Muscle of leg (tissue), 11 donors: ENCODE data around the gene TOR3A. TPM values are rescaled to one million over a fixed set of nuclear protein-coding genes. Genes with fewer than 3 reads are reported as not detected.

Experiments
- DNase-seq: peaks from one replicate; pipeline ENCODE4 v3.0.0; 2013
- H3K27ac ChIP-seq: one replicate; pipeline ENCODE4 v1.5.1; 2013; ENCODE audit warnings: mild to moderate bottlenecking, low read length, control low read depth
- H3K27me3 ChIP-seq: one replicate; pipeline ENCODE4 v1.6.1; 2013; ENCODE audit warnings: low read length; ENCODE audit not compliant: control insufficient read depth, insufficient read depth
- H3K36me3 ChIP-seq: one replicate; pipeline ENCODE4 v1.6.1; 2013; ENCODE audit warnings: low read length; ENCODE audit not compliant: control insufficient read depth, insufficient read depth
- H3K4me1 ChIP-seq: one replicate; pipeline ENCODE4 v1.6.1; 2013; ENCODE audit warnings: low read length; ENCODE audit not compliant: control insufficient read depth, insufficient read depth
- H3K4me3 ChIP-seq: one replicate; pipeline ENCODE4 v1.5.1; 2013; ENCODE audit warnings: low read length, control low read depth
- H3K9me3 ChIP-seq: replicated peaks from 2 replicates; pipeline ENCODE4 v1.6.1; 2013; ENCODE audit warnings: low read depth, low read length; ENCODE audit not compliant: control insufficient read depth
- WGBS: methylation state at CpG from one replicate; pipeline ENCODE4 v1.1.5; 2013; ENCODE audit warnings: missing lambda C conversion rate; ENCODE audit not compliant: insufficient coverage; 5-methylcytosine and 5-hydroxymethylcytosine counted together
- polyA plus RNA-seq, 8 donors: library from polyadenylated mRNA; unstranded; fragments of 120-200 nt; gene quantifications; one replicate each; pipeline versions ENCODE4 v1.2.1 to v1.2.3, GENCODE V29; 2013; ENCODE audit warnings: inconsistent platforms in 1 of 8, low replicate concordance in 1 of 8; ENCODE audit not compliant: insufficient read length in 8 of 8, insufficient read depth in 1 of 8
- total RNA-seq: library from RNA; stranded (reverse); fragments of 120-200 nt; gene quantifications from one replicate; pipeline ENCODE4 v1.2.4, GENCODE V29; 2013

TOR3A gene
- total and polyA plus RNA-seq, 9 donors: 10.3 to 19.6 (median 16.7) TPM

- WGBS: no CpG with 5 or more reads among the region's 1 CpG
- DNase-seq: no peak
- H3K27me3 ChIP-seq: no peaks in the 10 kb centered on the region
- no peak overlapping the region for H3K27ac ChIP-seq
- H3K9me3 ChIP-seq: no peaks in the 10 kb centered on the region
- peaks cover 4% of the 10 kb centered on the region for H3K4me1 ChIP-seq
- no peak overlapping the region for H3K4me3 ChIP-seq
- peaks cover 29% of the 10 kb centered on the region for H3K36me3 ChIP-seq
These were observed 22.1 kb downstream of the TOR3A start for GRCh38 chr1:179103999-179104398.

- H3K9me3 ChIP-seq: no peaks in the 10 kb centered on the region
- H3K27ac ChIP-seq: no peak overlapping the region
- H3K36me3 ChIP-seq: peaks cover 32% of the 10 kb centered on the region
- no peak for DNase-seq
- peaks cover 4% of the 10 kb centered on the region for H3K4me1 ChIP-seq
- 100% methylated on average over 2 of the region's 3 CpGs for WGBS
- H3K27me3 ChIP-seq: no peaks in the 10 kb centered on the region
- no peak overlapping the region for H3K4me3 ChIP-seq
These were observed 22.9 kb downstream of the TOR3A start for GRCh38 chr1:179104611-179105250.

- Histone ChIP-seq H3K4me3 (no peak overlapping the region), H3K27ac (no peak overlapping the region), H3K27me3 (no peaks in the 10 kb centered on the region), H3K36me3 (peaks cover 38% of the 10 kb centered on the region), H3K4me1 (peaks cover 4% of the 10 kb centered on the region), H3K9me3 (no peaks in the 10 kb centered on the region)
- DNase-seq: no peak
- WGBS: 43% methylated on average over 3 of the region's 7 CpGs
These were observed 23.5 kb downstream of the TOR3A start for GRCh38 chr1:179105393-179105792.

GRCh38 chr1:179107706-179108629, 26.1 kb downstream of the TOR3A start:
- H3K36me3 ChIP-seq: peaks cover 50% of the 10 kb centered on the region
- H3K4me3 ChIP-seq: no peak overlapping the region
- no peak overlapping the region for H3K27ac ChIP-seq
- DNase-seq: no peak
- WGBS: 78% methylated on average over 9 of the region's 15 CpGs
- peaks cover 4% of the 10 kb centered on the region for H3K4me1 ChIP-seq
- H3K27me3 ChIP-seq: no peaks in the 10 kb centered on the region
- no peaks in the 10 kb centered on the region for H3K9me3 ChIP-seq

GRCh38 chr1:179108644-179109043, 26.8 kb downstream of the TOR3A start:
- H3K27me3 ChIP-seq: no peaks in the 10 kb centered on the region
- no CpG with 5 or more reads among the region's 2 CpGs for WGBS
- no peak overlapping the region for H3K27ac ChIP-seq
- no peaks in the 10 kb centered on the region for H3K9me3 ChIP-seq
- H3K36me3 ChIP-seq: peaks cover 51% of the 10 kb centered on the region
- no peak overlapping the region for H3K4me3 ChIP-seq
- H3K4me1 ChIP-seq: peaks cover 4% of the 10 kb centered on the region
- no peak for DNase-seq

GRCh38 chr1:179115181-179115580, 33.3 kb downstream of the TOR3A start:
- no peaks in the 10 kb centered on the region for H3K4me1 ChIP-seq
- WGBS: no CpG with 5 or more reads among the region's 3 CpGs
- no peaks in the 10 kb centered on the region for H3K9me3 ChIP-seq
- DNase-seq: no peak
- no peak overlapping the region for H3K27ac ChIP-seq
- H3K4me3 ChIP-seq: no peak overlapping the region
- peaks cover 47% of the 10 kb centered on the region for H3K36me3 ChIP-seq
- H3K27me3 ChIP-seq: no peaks in the 10 kb centered on the region

- Histone ChIP-seq H3K9me3 (no peaks in the 10 kb centered on the region), H3K27me3 (no peaks in the 10 kb centered on the region), H3K4me1 (no peaks in the 10 kb centered on the region), H3K4me3 (no peak overlapping the region), H3K27ac (no peak overlapping the region), H3K36me3 (peaks cover 39% of the 10 kb centered on the region)
- DNase-seq: no peak
These were observed 37.6 kb downstream of the TOR3A start for GRCh38 chr1:179119513-179119912.

- DNase-seq: no peak
These were observed 38.9 kb downstream of the TOR3A start for GRCh38 chr1:179120736-179121135.

GRCh38 chr1:179121159-179121938, 39.5 kb downstream of the TOR3A start:
- Histone ChIP-seq H3K27me3 (no peaks in the 10 kb centered on the region), H3K4me1 (no peaks in the 10 kb centered on the region), H3K27ac (peak overlapping the region; percentile 7), H3K4me3 (no peak overlapping the region), H3K36me3 (peaks cover 42% of the 10 kb centered on the region), H3K9me3 (no peaks in the 10 kb centered on the region)
- DNase-seq: peak; percentile 72
- WGBS: no CpG with 5 or more reads among the region's 7 CpGs

More at GRCh38 chr1:179120736-179121135, 38.9 kb downstream of the TOR3A start:
- WGBS: no CpG with 5 or more reads among the region's 2 CpGs
- H3K4me1 ChIP-seq: no peaks in the 10 kb centered on the region
- H3K27ac ChIP-seq: no peak overlapping the region
- H3K36me3 ChIP-seq: peaks cover 39% of the 10 kb centered on the region
- no peaks in the 10 kb centered on the region for H3K27me3 ChIP-seq
- H3K4me3 ChIP-seq: no peak overlapping the region
- H3K9me3 ChIP-seq: no peaks in the 10 kb centered on the region

GRCh38 chr1:179124873-179125272, 43.0 kb downstream of the TOR3A start:
- H3K27ac ChIP-seq: no peak overlapping the region
- peaks cover 2% of the 10 kb centered on the region for H3K4me1 ChIP-seq
- no CpG with 5 or more reads among the region's 1 CpG for WGBS
- no peaks in the 10 kb centered on the region for H3K27me3 ChIP-seq
- H3K36me3 ChIP-seq: peaks cover 24% of the 10 kb centered on the region
- H3K9me3 ChIP-seq: no peaks in the 10 kb centered on the region
- no peak for DNase-seq
- H3K4me3 ChIP-seq: no peak overlapping the region
